GM12878 (cell line): Measurements from ENCODE around the gene MAGI2. TPM values are rescaled to one million over a fixed set of nuclear protein-coding genes. Genes with fewer than 3 reads are reported as not detected.

Source experiments
- ATAC-seq: fragments of 200-7000 bp; cut with Tn5 transposase; 3 replicates; pipeline ENCODE4 v1.9.1; 2020; ENCODE audit warnings: mild to moderate bottlenecking, moderate library complexity
- BruUV-seq: library from RNA; stranded (reverse); fragments of 400-500 nt; replicated peaks from 2 replicates; lab custom pipeline; 2021; lab: Mats Ljungman, UMichigan
- CTCF ChIA-PET: fragments of 300-600 bp; sonication (Branson Sonifier 250); formaldehyde crosslinking; extraction: SDS; loops from one replicate; lab custom pipeline; 2021; ENCODE audit warnings: inconsistent platforms; lab: Yijun Ruan, JAX
- POLR2A ChIA-PET: fragments of 350-600 bp; formaldehyde crosslinking; extraction: SDS; loops from one replicate; lab custom pipeline; 2021; ENCODE audit warnings: inconsistent platforms; lab: Charles Lee
- RAD21 ChIA-PET: fragments of 300-600 bp; sonication (Branson Sonifier 250); formaldehyde crosslinking; loops from one replicate; lab custom pipeline; 2023; ENCODE audit warnings: antibody characterized with exemption; ENCODE audit not compliant: unreplicated experiment; lab: Charles Lee
- SMC1A ChIA-PET: fragments of 300-600 bp; sonication (Branson Sonifier 250); formaldehyde crosslinking; loops from one replicate; lab custom pipeline; 2023; ENCODE audit not compliant: unreplicated experiment, uncharacterized antibody; lab: Charles Lee
- DNase-seq: peaks from one replicate; pipeline ENCODE4 v3.0.0-alpha.2; 2011; ENCODE audit warnings: low read depth, low spot score
- FAIRE-seq: peaks from 3 replicates; lab custom pipeline; 2011; peaks lifted over from hg19 to GRCh38; lab: Jason Lieb, UNC
- H2AFZ ChIP-seq: 2 replicates; pipeline ENCODE4 v1.6.0; 2011; ENCODE audit warnings: low read depth, low read length, control low read depth; ENCODE audit not compliant: control insufficient read depth
- H3K27ac ChIP-seq: 2 replicates; pipeline ENCODE4 v1.5.1; 2011; ENCODE audit warnings: control low read depth; ENCODE audit not compliant: control insufficient read depth, insufficient read depth
- H3K27me3 ChIP-seq, 2 experiments: replicated peaks in 1 of 2; 2 replicates each; pipeline versions ENCODE4 v1.6.0 to v1.6.1; 2011; ENCODE audit warnings: low read length in 1 of 2; ENCODE audit not compliant: control insufficient read depth in 2 of 2, insufficient read depth in 2 of 2
- H3K36me3 ChIP-seq, 2 experiments: 2 replicates each; pipeline ENCODE4 v1.5.1; 2011; ENCODE audit warnings: low read length in 1 of 2; ENCODE audit not compliant: control insufficient read depth in 2 of 2, insufficient read depth in 2 of 2
- H3K4me1 ChIP-seq: 2 replicates; pipeline ENCODE4 v1.6.1; 2011; ENCODE audit warnings: mild to moderate bottlenecking, low read length, moderate library complexity, mixed read lengths; ENCODE audit not compliant: control insufficient read depth, insufficient read depth
- H3K4me2 ChIP-seq: 2 replicates; pipeline ENCODE4 v1.6.0; 2011; ENCODE audit warnings: control low read depth; ENCODE audit not compliant: control insufficient read depth, insufficient read depth
- H3K4me3 ChIP-seq: fragments of 200-600 bp; sonication (generic); 2 replicates; pipeline ENCODE4 v1.5.1; 2016
- H3K79me2 ChIP-seq: 2 replicates; pipeline ENCODE4 v1.6.0; 2011; ENCODE audit warnings: low read length; ENCODE audit not compliant: control insufficient read depth, insufficient read depth
- H3K9ac ChIP-seq: 2 replicates; pipeline ENCODE4 v1.8.0; 2011; ENCODE audit warnings: low read length, control low read depth, mixed read lengths; ENCODE audit not compliant: control insufficient read depth, insufficient read depth
- H3K9me3 ChIP-seq: replicated peaks from 3 replicates; pipeline ENCODE4 v1.5.1; 2011; ENCODE audit warnings: mild to moderate bottlenecking, low read length; ENCODE audit not compliant: control insufficient read depth, insufficient read depth
- H4K20me1 ChIP-seq: 2 replicates; pipeline ENCODE4 v1.6.0; 2011; ENCODE audit not compliant: control insufficient read depth, insufficient read depth
- BRCA1 ChIP-seq: IDR thresholded peaks from 2 replicates; pipeline ENCODE4 v1.6.1; 2011; ENCODE audit warnings: low read depth, low read length, improper control_type of control experiment
- CHD1 ChIP-seq: IDR thresholded peaks from 2 replicates; pipeline ENCODE4 v1.6.1; 2012; ENCODE audit warnings: low read depth, low read length, improper control_type of control experiment
- CTCF ChIP-seq, 3 experiments: IDR thresholded peaks in 2 of 3; conservative IDR thresholded peaks in 1 of 3; 2 replicates each; pipeline ENCODE4 v1.5.1; 2011; ENCODE audit warnings: low read depth in 3 of 3, low read length in 3 of 3, mild to moderate bottlenecking in 3 of 3, control low read depth in 2 of 3, moderate library complexity in 2 of 3, inconsistent platforms in 1 of 3, mixed read lengths in 1 of 3; ENCODE audit not compliant: control insufficient read depth in 2 of 3, insufficient read depth in 1 of 3; ENCODE audit errors: extremely low read depth in 1 of 3
- ESRRA ChIP-seq: IDR thresholded peaks from 2 replicates; pipeline ENCODE4 v1.6.1; 2012; ENCODE audit warnings: mild to moderate bottlenecking, low read length, improper control_type of control experiment
- EZH2 ChIP-seq: IDR thresholded peaks from 2 replicates; pipeline ENCODE4 v1.6.1; 2012; ENCODE audit warnings: low read depth, mild to moderate bottlenecking, control low read depth, inconsistent platforms, low read length, borderline replicate concordance; ENCODE audit not compliant: control insufficient read depth
- MLLT1 ChIP-seq: fragments of 450-650 bp; IDR thresholded peaks from 2 replicates; pipeline ENCODE4 v1.6.1; 2016; ENCODE audit warnings: mild to moderate bottlenecking
- SRF ChIP-seq, 2 experiments: IDR thresholded peaks; 2 replicates each; pipeline ENCODE4 v1.6.1; 2011; ENCODE audit warnings: low read depth in 2 of 2, low read length in 2 of 2, mild to moderate bottlenecking in 1 of 2, moderate library complexity in 1 of 2
- TCF3 ChIP-seq: IDR thresholded peaks from 2 replicates; pipeline ENCODE4 v1.6.1; 2012; ENCODE audit warnings: low read depth, mild to moderate bottlenecking, low read length, borderline replicate concordance; ENCODE audit not compliant: insufficient read depth
- WRNIP1 ChIP-seq: IDR thresholded peaks from 2 replicates; pipeline ENCODE4 v1.6.1; 2011; ENCODE audit warnings: low read depth, low read length, improper control_type of control experiment, borderline replicate concordance
- WGBS: methylation state at CpG from one replicate; pipeline ENCODE4 v1.1.6; 2016; ENCODE audit warnings: low lambda C conversion rate; ENCODE audit not compliant: insufficient replicate concordance, insufficient coverage; ENCODE audit errors: missing lambda C conversion rate; 5-methylcytosine and 5-hydroxymethylcytosine counted together
- in situ Hi-C: fragments of 300-500 bp; cut with MboI; formaldehyde crosslinking; loops from 9 replicates; pipeline ENCODE4 v1.14.3; 2018; ENCODE audit warnings: mixed read lengths
- intact Hi-C: fragments of 100-400 bp; cut with micrococcal nuclease; formaldehyde crosslinking; loops from one replicate; pipeline ENCODE4 v1.14.2; 2022; ENCODE audit not compliant: unreplicated experiment
- polyA plus RNA-seq, 11 experiments: library from polyadenylated mRNA; depleted of rRNA in 4 of 11; unstranded in 6 of 11; stranded (reverse) in 5 of 11; fragments of >200 nt; fragmentation: Nextera tagmentation in 4 of 11; fragmentation: Illumina TruSeq in 1 of 11; extraction: Ambion mirVana in 4 of 11; extraction: Trizol in 1 of 11; gene quantifications; 1 replicate in 1 of 11; 2 replicates in 10 of 11; pipeline versions ENCODE4 v1.2.1 to v1.2.3, GENCODE V29; 2011 to 2016; ENCODE audit warnings: inconsistent platforms in 2 of 11, missing spikeins in 2 of 11, low read depth in 1 of 11
- total RNA-seq, 4 experiments: library from RNA; depleted of rRNA in 3 of 4; stranded (reverse); fragments of >200 nt in 3 of 4; fragmentation: Illumina TruSeq in 1 of 4; extraction: Trizol in 1 of 4; gene quantifications; 2 replicates each; pipeline versions ENCODE4 v1.2.1 to v1.2.3, GENCODE V29; 2013 to 2021
- TF ChIP-seq, protein P1 (sequence below): fragments of 450-650 bp; IDR thresholded peaks from 2 replicates; pipeline ENCODE4 v1.6.1; 2017; ENCODE audit warnings: mild to moderate bottlenecking, moderate library complexity
- TF ChIP-seq, protein P2 (sequence below): IDR thresholded peaks from 2 replicates; pipeline ENCODE4 v1.6.1; 2011; ENCODE audit warnings: borderline replicate concordance, low read depth, mild to moderate bottlenecking, moderate library complexity, mixed read lengths, low read length; ENCODE audit not compliant: insufficient read depth; ENCODE audit errors: extremely low read length

Gene MAGI2
- total and polyA plus RNA-seq, 10 of the 15 experiments (the other 5 are each of a cell fraction or from before 2014, with no cell fraction given): 0.01 to 0.31 (median 0.05) TPM; not detected in 2

GRCh38 chr7:78683566-78683965 is 769.9 kb downstream of the MAGI2 start (continued):
- TF ChIP-seq, protein P1, sequence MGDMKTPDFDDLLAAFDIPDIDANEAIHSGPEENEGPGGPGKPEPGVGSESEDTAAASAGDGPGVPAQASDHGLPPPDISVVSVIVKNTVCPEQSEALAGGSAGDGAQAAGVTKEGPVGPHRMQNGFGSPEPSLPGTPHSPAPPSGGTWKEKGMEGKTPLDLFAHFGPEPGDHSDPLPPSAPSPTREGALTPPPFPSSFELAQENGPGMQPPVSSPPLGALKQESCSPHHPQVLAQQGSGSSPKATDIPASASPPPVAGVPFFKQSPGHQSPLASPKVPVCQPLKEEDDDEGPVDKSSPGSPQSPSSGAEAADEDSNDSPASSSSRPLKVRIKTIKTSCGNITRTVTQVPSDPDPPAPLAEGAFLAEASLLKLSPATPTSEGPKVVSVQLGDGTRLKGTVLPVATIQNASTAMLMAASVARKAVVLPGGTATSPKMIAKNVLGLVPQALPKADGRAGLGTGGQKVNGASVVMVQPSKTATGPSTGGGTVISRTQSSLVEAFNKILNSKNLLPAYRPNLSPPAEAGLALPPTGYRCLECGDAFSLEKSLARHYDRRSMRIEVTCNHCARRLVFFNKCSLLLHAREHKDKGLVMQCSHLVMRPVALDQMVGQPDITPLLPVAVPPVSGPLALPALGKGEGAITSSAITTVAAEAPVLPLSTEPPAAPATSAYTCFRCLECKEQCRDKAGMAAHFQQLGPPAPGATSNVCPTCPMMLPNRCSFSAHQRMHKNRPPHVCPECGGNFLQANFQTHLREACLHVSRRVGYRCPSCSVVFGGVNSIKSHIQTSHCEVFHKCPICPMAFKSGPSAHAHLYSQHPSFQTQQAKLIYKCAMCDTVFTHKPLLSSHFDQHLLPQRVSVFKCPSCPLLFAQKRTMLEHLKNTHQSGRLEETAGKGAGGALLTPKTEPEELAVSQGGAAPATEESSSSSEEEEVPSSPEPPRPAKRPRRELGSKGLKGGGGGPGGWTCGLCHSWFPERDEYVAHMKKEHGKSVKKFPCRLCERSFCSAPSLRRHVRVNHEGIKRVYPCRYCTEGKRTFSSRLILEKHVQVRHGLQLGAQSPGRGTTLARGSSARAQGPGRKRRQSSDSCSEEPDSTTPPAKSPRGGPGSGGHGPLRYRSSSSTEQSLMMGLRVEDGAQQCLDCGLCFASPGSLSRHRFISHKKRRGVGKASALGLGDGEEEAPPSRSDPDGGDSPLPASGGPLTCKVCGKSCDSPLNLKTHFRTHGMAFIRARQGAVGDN: no peak

GRCh38 chr7:78679112-78679876 is 774.2 kb downstream of the MAGI2 start:
- H2AFZ ChIP-seq: no peak overlapping the region
- FAIRE-seq (no peak), DNase-seq (no peak), ATAC-seq (no peak)
- H3K9me3 ChIP-seq: no peaks in the 10 kb centered on the region
- SMC1A ChIA-PET: no interaction called here
- intact Hi-C loops (no loop called here), in situ Hi-C loops (no loop called here)
- RAD21 ChIA-PET: no interaction called here
- no peak overlapping the region for H3K9ac ChIP-seq
- H4K20me1 ChIP-seq: no peaks in the 10 kb centered on the region
- 3% methylated on average over 6 of the region's 6 CpGs for WGBS
- H3K79me2 ChIP-seq: no peaks in the 10 kb centered on the region
- H3K27ac ChIP-seq: no peak overlapping the region
- BruUV-seq: no TSS peak
- H3K36me3 ChIP-seq: no peaks in the 10 kb centered on the region
- POLR2A ChIA-PET: no interaction called here
- no peaks in the 10 kb centered on the region for H3K27me3 ChIP-seq
- no peaks in the 10 kb centered on the region for H3K4me1 ChIP-seq
- H3K4me3 ChIP-seq: no peak overlapping the region
- CTCF ChIA-PET: no interaction called here
- TF ChIP-seq ESRRA (no peak), CTCF (IDR thresholded peaks at IDR 0.05 in 2 of 3, conservative IDR thresholded peaks at IDR 0.05 in 1 of 3; ENCODE audit: control insufficient read depth in 2 of 3, extremely low read depth in 1 of 3, insufficient read depth in 1 of 3, low read depth in 3 of 3, low read length in 3 of 3) (no peak), MLLT1 (no peak), WRNIP1 (no peak), CHD1 (no peak), SRF (IDR thresholded peaks at IDR 0.05; ENCODE audit: low read depth in 2 of 2, low read length in 2 of 2) (no peak), TCF3 (no peak), BRCA1 (no peak), EZH2 (no peak)
- TF ChIP-seq, protein P2, sequence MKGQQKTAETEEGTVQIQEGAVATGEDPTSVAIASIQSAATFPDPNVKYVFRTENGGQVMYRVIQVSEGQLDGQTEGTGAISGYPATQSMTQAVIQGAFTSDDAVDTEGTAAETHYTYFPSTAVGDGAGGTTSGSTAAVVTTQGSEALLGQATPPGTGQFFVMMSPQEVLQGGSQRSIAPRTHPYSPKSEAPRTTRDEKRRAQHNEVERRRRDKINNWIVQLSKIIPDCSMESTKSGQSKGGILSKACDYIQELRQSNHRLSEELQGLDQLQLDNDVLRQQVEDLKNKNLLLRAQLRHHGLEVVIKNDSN: no peak
- no peak overlapping the region for H3K4me2 ChIP-seq
